K562 (cell line): ENCODE measurements around the gene CD207. TPM values are rescaled to one million over a fixed set of nuclear protein-coding genes. Genes with fewer than 3 reads are reported as not detected.

Experiments
- ATAC-seq: fragments of 200-7000 bp; cut with Tn5 transposase; 3 replicates; pipeline ENCODE4 v1.9.1; 2020; ENCODE audit warnings: moderate library complexity
- BruUV-seq: library from RNA; stranded (reverse); fragments of 400-500 nt; replicated peaks from 2 replicates; lab custom pipeline; 2021; lab: Mats Ljungman, UMichigan
- CTCF ChIA-PET: fragments of 300-600 bp; formaldehyde crosslinking; extraction: SDS; loops from one replicate; lab custom pipeline; 2021; ENCODE audit warnings: low intra/inter-chr PET ratio; lab: Yijun Ruan, JAX
- POLR2A ChIA-PET: fragments of 300-600, 350-650 bp; sonication (Branson Sonifier 250); formaldehyde crosslinking; extraction: SDS; loops from one replicate; lab custom pipeline; 2021; ENCODE audit warnings: antibody characterized with exemption, inconsistent platforms; lab: Yijun Ruan, JAX
- DNase-seq, 4 experiments: peaks; one replicate each; pipeline versions ENCODE4 v3.0.0 to v3.0.0-alpha.2; 2011 to 2018; ENCODE audit warnings: low spot score in 3 of 4, mixed read lengths in 3 of 4; ENCODE audit errors: extremely low read depth in 1 of 4
- FAIRE-seq: peaks from 2 replicates; lab custom pipeline; 2011; peaks lifted over from hg19 to GRCh38; lab: Jason Lieb, UNC
- H2AFZ ChIP-seq: 2 replicates; pipeline ENCODE4 v1.6.0; 2011; ENCODE audit warnings: low read depth, low read length, control low read depth, inconsistent platforms
- H3K27ac ChIP-seq: fragments of 200-600 bp; 3 replicates; pipeline ENCODE4 v1.8.0; 2011; ENCODE audit warnings: low read depth, mild to moderate bottlenecking, control low read depth, inconsistent platforms, low read length, moderate library complexity, mixed read lengths; ENCODE audit errors: extremely low read depth
- H3K27me3 ChIP-seq, 2 experiments: fragments of 300-600 bp in 1 of 2; 2 replicates in 1 of 2; 3 replicates in 1 of 2; pipeline versions ENCODE4 v1.6.0 to v1.8.0; 2011; ENCODE audit warnings: inconsistent platforms in 2 of 2, low read length in 2 of 2, mild to moderate bottlenecking in 1 of 2, mixed read lengths in 1 of 2, moderate library complexity in 1 of 2; ENCODE audit not compliant: control insufficient read depth in 2 of 2, insufficient read depth in 2 of 2
- H3K36me3 ChIP-seq: fragments of 300-600 bp; 3 replicates; pipeline ENCODE4 v1.8.0; 2011; ENCODE audit warnings: mild to moderate bottlenecking, low read length, inconsistent platforms; ENCODE audit not compliant: control insufficient read depth, insufficient read depth
- H3K4me1 ChIP-seq, 2 experiments: fragments of 200-600 bp in 1 of 2; replicated peaks in 1 of 2; 2 replicates in 1 of 2; 3 replicates in 1 of 2; pipeline versions ENCODE4 v1.5.1 to v1.8.0; 2011; ENCODE audit warnings: inconsistent platforms in 2 of 2, low read length in 2 of 2, mild to moderate bottlenecking in 1 of 2, mixed read lengths in 1 of 2, moderate library complexity in 1 of 2; ENCODE audit not compliant: control insufficient read depth in 2 of 2, insufficient read depth in 2 of 2
- H3K4me2 ChIP-seq: 2 replicates; pipeline ENCODE4 v1.6.1; 2011; ENCODE audit warnings: low read length, control low read depth, inconsistent platforms, mixed read lengths; ENCODE audit not compliant: insufficient read depth
- H3K4me3 ChIP-seq: fragments of 200-600 bp; sonication (generic), shearing (Covaris generic); 2 replicates; pipeline ENCODE4 v1.5.1; 2016; ENCODE audit warnings: control low read depth, inconsistent platforms
- H3K79me2 ChIP-seq: fragments of 200-600 bp; 3 replicates; pipeline ENCODE4 v1.8.0; 2011; ENCODE audit warnings: low read length, inconsistent platforms; ENCODE audit not compliant: control insufficient read depth, insufficient read depth
- H3K9ac ChIP-seq, 2 experiments: 2 replicates each; pipeline versions ENCODE4 v1.6.0 to v1.6.1; 2011; ENCODE audit warnings: low read depth in 2 of 2, low read length in 2 of 2, control low read depth in 1 of 2, inconsistent platforms in 1 of 2, mild to moderate bottlenecking in 1 of 2, mixed read lengths in 1 of 2; ENCODE audit not compliant: insufficient read depth in 1 of 2
- H3K9me1 ChIP-seq: one replicate; pipeline ENCODE4 v1.6.0; 2011; ENCODE audit warnings: inconsistent platforms, mild to moderate bottlenecking, low read length, moderate library complexity; ENCODE audit not compliant: control insufficient read depth, insufficient read depth
- H3K9me3 ChIP-seq: replicated peaks from 2 replicates; pipeline ENCODE4 v1.5.1; 2011; ENCODE audit warnings: low read depth, low read length, inconsistent platforms; ENCODE audit not compliant: control insufficient read depth, insufficient read depth
- H4K20me1 ChIP-seq: replicated peaks from 2 replicates; pipeline ENCODE4 v1.6.1; 2011; ENCODE audit warnings: low read length, inconsistent platforms, mixed read lengths; ENCODE audit not compliant: control insufficient read depth, insufficient read depth
- PCBP2 ChIP-seq: fragments of 200-400 bp; formaldehyde crosslinking; IDR thresholded peaks from 2 replicates; pipeline ENCODE4 v1.6.1; 2018; ENCODE audit warnings: low read length, low read depth, mild to moderate bottlenecking, moderate library complexity; ENCODE audit not compliant: poor library complexity, severe bottlenecking
- PML ChIP-seq: IDR thresholded peaks from 2 replicates; pipeline ENCODE4 v1.6.1; 2012; ENCODE audit warnings: low read length, inconsistent platforms
- PURB ChIP-seq: sonication (generic); formaldehyde crosslinking; IDR thresholded peaks from 2 replicates; pipeline ENCODE4 v1.9.0; 2021; ENCODE audit warnings: low read depth, mild to moderate bottlenecking, missing genetic modification reagents
- SAFB2 ChIP-seq: fragments of 200-400 bp; formaldehyde crosslinking; IDR thresholded peaks from 2 replicates; pipeline ENCODE4 v1.6.1; 2018; ENCODE audit warnings: borderline replicate concordance, low read length, low read depth, moderate library complexity; ENCODE audit not compliant: severe bottlenecking
- TRIM24 ChIP-seq, 2 experiments: fragments of 450-650 bp; IDR thresholded peaks; 2 replicates each; pipeline ENCODE4 v1.6.1; 2016
- ZBTB1 ChIP-seq: sonication (generic); formaldehyde crosslinking; IDR thresholded peaks from 2 replicates; pipeline ENCODE4 v1.8.1; 2023; ENCODE audit warnings: missing genetic modification reagents, low read depth, mild to moderate bottlenecking, borderline replicate concordance
- ZBTB8A ChIP-seq: fragments of 450-650 bp; IDR thresholded peaks from 2 replicates; pipeline ENCODE4 v1.6.1; 2018; ENCODE audit warnings: mild to moderate bottlenecking, moderate library complexity; ENCODE audit not compliant: partially characterized antibody
- WGBS: fragments of 100-300 bp; shearing (Covaris generic); methylation state at CpG from one replicate; pipeline ENCODE4 v1.1.6; 2016; ENCODE audit warnings: low coverage, mixed read lengths; ENCODE audit not compliant: insufficient coverage; ENCODE audit errors: missing lambda C conversion rate; 5-methylcytosine and 5-hydroxymethylcytosine counted together
- in situ Hi-C: fragments of 300-500 bp; cut with MboI; formaldehyde crosslinking; loops from 4 replicates; pipeline ENCODE4 v1.15.0; 2018; ENCODE audit warnings: inconsistent platforms, mixed read lengths
- intact Hi-C: fragments of 100-400 bp; cut with micrococcal nuclease; formaldehyde crosslinking; loops from 2 replicates; pipeline ENCODE4 v1.14.2; 2022
- polyA plus RNA-seq, 8 experiments: library from polyadenylated mRNA; depleted of rRNA in 4 of 8; stranded (reverse) in 5 of 8; unstranded in 3 of 8; fragments of >200 nt; fragmentation: Nextera tagmentation in 2 of 8; fragmentation: Illumina TruSeq in 1 of 8; extraction: Ambion mirVana in 2 of 8; extraction: Trizol in 1 of 8; gene quantifications; 2 replicates each; pipeline versions ENCODE4 v1.2.1 to v1.2.3, GENCODE V29; 2011 to 2014; ENCODE audit warnings: inconsistent platforms in 1 of 8, missing spikeins in 1 of 8
- total RNA-seq, 7 experiments: library from RNA; depleted of rRNA in 6 of 7; stranded (reverse); fragments of >200 nt in 6 of 7; fragmentation: Illumina TruSeq in 2 of 7; extraction: Trizol in 2 of 7; gene quantifications; 2 replicates each; pipeline versions ENCODE4 v1.2.1 to v1.2.3, GENCODE V29; 2011 to 2021; ENCODE audit warnings: low replicate concordance in 1 of 7
- TF ChIP-seq, protein P1 (sequence below): sonication (generic); IDR thresholded peaks from 2 replicates; pipeline ENCODE4 v1.6.1; 2016
- TF ChIP-seq, protein P2 (sequence below), 2 experiments: fragments of 450-650 bp; formaldehyde crosslinking in 1 of 2; IDR thresholded peaks; 2 replicates each; pipeline versions ENCODE4 v1.4.0 to v1.6.1; 2014 to 2020; ENCODE audit warnings: mild to moderate bottlenecking in 2 of 2, borderline replicate concordance in 1 of 2, low read depth in 1 of 2

The CD207 gene
- total and polyA plus RNA-seq, 9 of the 15 experiments (the other 6 are each of a cell fraction or from before 2014, with no cell fraction given), result not detected

DNA sequence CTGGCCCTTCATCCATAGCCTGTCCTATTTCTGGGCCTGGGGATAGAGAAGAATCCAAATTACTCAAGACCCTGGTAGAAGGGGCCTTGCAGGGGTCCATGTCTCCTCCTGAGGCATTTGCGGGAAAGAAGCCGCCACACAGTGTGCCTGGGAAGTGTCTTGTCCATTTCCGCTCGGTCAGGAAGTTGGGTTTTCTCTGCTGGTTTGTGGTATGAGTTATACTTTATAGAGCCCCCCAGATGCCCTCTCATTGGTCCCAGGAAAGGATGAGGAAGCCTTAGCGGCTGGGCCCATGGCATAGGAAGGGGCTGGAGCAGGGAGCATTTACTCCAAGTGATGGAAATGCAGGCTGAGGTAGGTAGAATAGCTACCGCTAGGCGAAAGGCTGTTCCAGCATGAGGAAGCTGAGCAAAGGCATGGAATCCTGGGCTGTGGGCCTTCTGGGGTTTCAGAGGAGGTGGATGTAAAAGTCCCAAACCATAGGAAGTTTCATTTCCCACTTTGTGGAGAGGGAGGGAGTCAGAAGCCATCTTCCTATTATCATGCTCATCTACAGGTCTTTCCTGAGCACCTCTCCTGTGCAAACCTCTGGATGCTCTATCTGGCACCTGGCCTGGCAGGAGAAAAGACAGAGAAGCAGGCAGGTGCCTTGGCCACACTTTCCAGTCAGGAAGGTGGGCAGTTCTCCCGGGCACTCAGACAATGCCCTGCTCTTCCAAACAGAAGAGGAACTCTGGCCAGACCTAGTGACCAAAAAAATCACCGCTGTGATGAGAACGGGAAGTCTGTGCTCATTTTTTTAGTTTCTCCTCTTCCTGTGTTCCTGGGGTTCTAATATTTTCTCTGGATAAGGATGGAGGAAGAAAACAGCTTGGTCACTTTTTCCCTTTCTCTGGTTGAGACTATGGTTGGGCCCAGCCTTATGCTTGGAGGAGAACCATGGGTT is 2.6 kb upstream of the CD207 start:
- BruUV-seq, result no TSS peak
- in situ Hi-C loops, result no loop called here
- H3K9me3 ChIP-seq, result no peaks in the 10 kb centered on the region
- H3K9ac ChIP-seq, result no peak overlapping the region
- H3K9me1 ChIP-seq, result no peaks in the 10 kb centered on the region
- H3K79me2 ChIP-seq, result no peaks in the 10 kb centered on the region
- H3K27ac ChIP-seq, result no peak overlapping the region
- POLR2A ChIA-PET, result no interaction called here
- H4K20me1 ChIP-seq, result 0 out of 2 replicates have a peak, but pooled peaks cover 4% of the 10 kb centered on the region
- 8% methylated on average over 10 of the region's 10 CpGs for WGBS
- H3K36me3 ChIP-seq, result no peaks in the 10 kb centered on the region
- intact Hi-C loops, result no loop called here
- H3K4me3 ChIP-seq, result no peak overlapping the region
- no peak overlapping the region for H2AFZ ChIP-seq
- H3K27me3 ChIP-seq, result peaks cover 11 to 63% of the 10 kb centered on the region in 2 experiments; a peak in 4 of 5 replicates
- no peak for FAIRE-seq
- no peak for ATAC-seq
- no peak for DNase-seq
- H3K4me2 ChIP-seq, result no peak overlapping the region
- H3K4me1 ChIP-seq, result no peaks in the 10 kb centered on the region; a peak in 2 of 5 replicates
- CTCF ChIA-PET, result no interaction called here
- TF ChIP-seq SAFB2 (no peak), TRIM24 (IDR thresholded peaks at IDR 0.05) (no peak), PCBP2 (no peak), PML (no peak), ZBTB8A (no peak), ZBTB1 (CRISPR knock-in tag) (no peak), PURB (no peak)
- TF ChIP-seq, protein P1, sequence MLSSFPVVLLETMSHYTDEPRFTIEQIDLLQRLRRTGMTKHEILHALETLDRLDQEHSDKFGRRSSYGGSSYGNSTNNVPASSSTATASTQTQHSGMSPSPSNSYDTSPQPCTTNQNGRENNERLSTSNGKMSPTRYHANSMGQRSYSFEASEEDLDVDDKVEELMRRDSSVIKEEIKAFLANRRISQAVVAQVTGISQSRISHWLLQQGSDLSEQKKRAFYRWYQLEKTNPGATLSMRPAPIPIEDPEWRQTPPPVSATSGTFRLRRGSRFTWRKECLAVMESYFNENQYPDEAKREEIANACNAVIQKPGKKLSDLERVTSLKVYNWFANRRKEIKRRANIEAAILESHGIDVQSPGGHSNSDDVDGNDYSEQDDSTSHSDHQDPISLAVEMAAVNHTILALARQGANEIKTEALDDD, result no peak
- TF ChIP-seq, protein P2, sequence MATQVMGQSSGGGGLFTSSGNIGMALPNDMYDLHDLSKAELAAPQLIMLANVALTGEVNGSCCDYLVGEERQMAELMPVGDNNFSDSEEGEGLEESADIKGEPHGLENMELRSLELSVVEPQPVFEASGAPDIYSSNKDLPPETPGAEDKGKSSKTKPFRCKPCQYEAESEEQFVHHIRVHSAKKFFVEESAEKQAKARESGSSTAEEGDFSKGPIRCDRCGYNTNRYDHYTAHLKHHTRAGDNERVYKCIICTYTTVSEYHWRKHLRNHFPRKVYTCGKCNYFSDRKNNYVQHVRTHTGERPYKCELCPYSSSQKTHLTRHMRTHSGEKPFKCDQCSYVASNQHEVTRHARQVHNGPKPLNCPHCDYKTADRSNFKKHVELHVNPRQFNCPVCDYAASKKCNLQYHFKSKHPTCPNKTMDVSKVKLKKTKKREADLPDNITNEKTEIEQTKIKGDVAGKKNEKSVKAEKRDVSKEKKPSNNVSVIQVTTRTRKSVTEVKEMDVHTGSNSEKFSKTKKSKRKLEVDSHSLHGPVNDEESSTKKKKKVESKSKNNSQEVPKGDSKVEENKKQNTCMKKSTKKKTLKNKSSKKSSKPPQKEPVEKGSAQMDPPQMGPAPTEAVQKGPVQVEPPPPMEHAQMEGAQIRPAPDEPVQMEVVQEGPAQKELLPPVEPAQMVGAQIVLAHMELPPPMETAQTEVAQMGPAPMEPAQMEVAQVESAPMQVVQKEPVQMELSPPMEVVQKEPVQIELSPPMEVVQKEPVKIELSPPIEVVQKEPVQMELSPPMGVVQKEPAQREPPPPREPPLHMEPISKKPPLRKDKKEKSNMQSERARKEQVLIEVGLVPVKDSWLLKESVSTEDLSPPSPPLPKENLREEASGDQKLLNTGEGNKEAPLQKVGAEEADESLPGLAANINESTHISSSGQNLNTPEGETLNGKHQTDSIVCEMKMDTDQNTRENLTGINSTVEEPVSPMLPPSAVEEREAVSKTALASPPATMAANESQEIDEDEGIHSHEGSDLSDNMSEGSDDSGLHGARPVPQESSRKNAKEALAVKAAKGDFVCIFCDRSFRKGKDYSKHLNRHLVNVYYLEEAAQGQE (IDR thresholded peaks at IDR 0.05; ENCODE audit: borderline replicate concordance), result no peak
- TF ChIP-seq, protein P2 (CRISPR knock-in tag; IDR thresholded peaks at IDR 0.05; ENCODE audit: low read depth), result no peak
